Measurements from ENCODE around the gene REC8. TPM values are rescaled to one million over a fixed set of nuclear protein-coding genes. Genes with fewer than 3 reads are reported as not detected.

Gene REC8
- total RNA-seq, 1 experiment from 2014 or later: 8.4 TPM

DNA sequence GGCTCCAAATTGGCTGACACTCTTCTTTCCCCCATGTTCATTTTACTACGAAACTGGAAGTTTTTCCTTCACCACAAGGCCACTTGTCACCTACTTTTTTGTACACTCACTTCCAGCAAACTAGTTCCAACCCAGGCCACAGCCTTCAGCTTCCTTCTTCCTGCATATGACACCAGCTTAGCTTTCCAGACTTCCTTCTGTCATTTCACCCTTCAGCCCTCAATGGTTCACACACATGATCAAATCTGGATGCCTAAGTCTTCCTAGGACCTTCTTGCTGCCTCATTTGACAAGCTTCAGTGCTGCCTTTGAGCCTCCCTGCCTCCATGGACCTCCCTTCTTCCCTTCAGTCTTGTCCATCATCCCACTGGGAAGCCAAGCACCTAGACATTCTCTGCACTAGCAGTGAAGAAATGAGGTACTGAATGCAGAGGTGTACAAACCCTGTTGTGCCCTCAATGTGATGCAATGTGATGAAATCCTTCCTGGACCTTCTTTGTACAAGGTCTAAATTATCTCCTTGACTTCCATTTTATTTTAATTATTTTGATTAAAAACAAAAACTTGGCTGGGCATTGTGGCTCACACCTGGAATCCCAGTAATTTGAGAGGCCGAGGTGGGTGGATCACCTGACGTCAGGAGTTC is 4.3 kb upstream of the REC8 start:
- intact Hi-C loops (cut with micrococcal nuclease; ENCODE audit: unreplicated experiment): no loop called here
- Histone ChIP-seq H3K4me1 (ENCODE audit: insufficient read depth, low read length, poor library complexity, severe bottlenecking) (no peaks in the 10 kb centered on the region), H3K4me3 (ENCODE audit: low read depth, low read length, poor library complexity, severe bottlenecking) (no peak overlapping the region), H3K9me3 (ENCODE audit: low read depth, low read length, poor library complexity, severe bottlenecking) (no peaks in the 10 kb centered on the region), H3K27ac (ENCODE audit: low read depth, low read length, poor library complexity, severe bottlenecking) (peak overlapping the region; percentile 37), H3K27me3 (replicated peaks; ENCODE audit: insufficient read depth, low read depth, low read length, poor library complexity) (no peaks in the 10 kb centered on the region), H3K36me3 (ENCODE audit: insufficient read depth, low read length, poor library complexity, severe bottlenecking) (peaks cover 11% of the 10 kb centered on the region)
- BruUV-seq (replicated peaks): no TSS peak
- DNase-seq (ENCODE audit: low spot score): no peak
- ChIA-PET POLR2A (ENCODE audit: low non-redundant PET) (no interaction called here), CTCF (no interaction called here)
- TF ChIP-seq, protein P1, sequence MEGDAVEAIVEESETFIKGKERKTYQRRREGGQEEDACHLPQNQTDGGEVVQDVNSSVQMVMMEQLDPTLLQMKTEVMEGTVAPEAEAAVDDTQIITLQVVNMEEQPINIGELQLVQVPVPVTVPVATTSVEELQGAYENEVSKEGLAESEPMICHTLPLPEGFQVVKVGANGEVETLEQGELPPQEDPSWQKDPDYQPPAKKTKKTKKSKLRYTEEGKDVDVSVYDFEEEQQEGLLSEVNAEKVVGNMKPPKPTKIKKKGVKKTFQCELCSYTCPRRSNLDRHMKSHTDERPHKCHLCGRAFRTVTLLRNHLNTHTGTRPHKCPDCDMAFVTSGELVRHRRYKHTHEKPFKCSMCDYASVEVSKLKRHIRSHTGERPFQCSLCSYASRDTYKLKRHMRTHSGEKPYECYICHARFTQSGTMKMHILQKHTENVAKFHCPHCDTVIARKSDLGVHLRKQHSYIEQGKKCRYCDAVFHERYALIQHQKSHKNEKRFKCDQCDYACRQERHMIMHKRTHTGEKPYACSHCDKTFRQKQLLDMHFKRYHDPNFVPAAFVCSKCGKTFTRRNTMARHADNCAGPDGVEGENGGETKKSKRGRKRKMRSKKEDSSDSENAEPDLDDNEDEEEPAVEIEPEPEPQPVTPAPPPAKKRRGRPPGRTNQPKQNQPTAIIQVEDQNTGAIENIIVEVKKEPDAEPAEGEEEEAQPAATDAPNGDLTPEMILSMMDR (conservative IDR thresholded peaks at IDR 0.05; ENCODE audit: low read depth, low read length): no peak
- TF ChIP-seq EZH2 (IDR thresholded peaks at IDR 0.05; ENCODE audit: borderline replicate concordance, low read depth, low read length, poor library complexity, severe bottlenecking): no peak

GRCh38 chr14:24172261-24172860 is 481 bp downstream of the REC8 start:
- Histone ChIP-seq H3K27ac (ENCODE audit: low read depth, low read length, poor library complexity, severe bottlenecking) (no peak overlapping the region), H3K4me3 (ENCODE audit: low read depth, low read length, poor library complexity, severe bottlenecking) (no peak overlapping the region), H3K9me3 (ENCODE audit: low read depth, low read length, poor library complexity, severe bottlenecking) (no peaks in the 10 kb centered on the region), H3K4me1 (ENCODE audit: insufficient read depth, low read length, poor library complexity, severe bottlenecking) (no peaks in the 10 kb centered on the region), H3K36me3 (ENCODE audit: insufficient read depth, low read length, poor library complexity, severe bottlenecking) (no peaks in the 10 kb centered on the region), H3K27me3 (replicated peaks; ENCODE audit: insufficient read depth, low read depth, low read length, poor library complexity) (no peaks in the 10 kb centered on the region)
- CTCF ChIA-PET: no interaction called here
- TF ChIP-seq, protein P1 (conservative IDR thresholded peaks at IDR 0.05; ENCODE audit: low read depth, low read length): no peak
- TF ChIP-seq EZH2 (IDR thresholded peaks at IDR 0.05; ENCODE audit: borderline replicate concordance, low read depth, low read length, poor library complexity, severe bottlenecking): no peak
- BruUV-seq (replicated peaks): no TSS peak
- POLR2A ChIA-PET (ENCODE audit: low non-redundant PET): interaction anchor here (0.6 kb wide), 2 partner anchors 98 to 1149 kb away, joined by 4 read pairs; no protein-coding TSS in a partner anchor
- intact Hi-C loops (cut with micrococcal nuclease; ENCODE audit: unreplicated experiment): no loop called here
- DNase-seq (ENCODE audit: low spot score): no peak

- Histone ChIP-seq H3K27me3 (replicated peaks; ENCODE audit: insufficient read depth, low read depth, low read length, poor library complexity) (no peaks in the 10 kb centered on the region), H3K4me3 (ENCODE audit: low read depth, low read length, poor library complexity, severe bottlenecking) (no peak overlapping the region), H3K27ac (ENCODE audit: low read depth, low read length, poor library complexity, severe bottlenecking) (no peak overlapping the region), H3K9me3 (ENCODE audit: low read depth, low read length, poor library complexity, severe bottlenecking) (no peaks in the 10 kb centered on the region), H3K36me3 (ENCODE audit: insufficient read depth, low read length, poor library complexity, severe bottlenecking) (no peaks in the 10 kb centered on the region), H3K4me1 (ENCODE audit: insufficient read depth, low read length, poor library complexity, severe bottlenecking) (no peaks in the 10 kb centered on the region)
- no peak for DNase-seq (ENCODE audit: low spot score)
- ChIA-PET CTCF (no interaction called here), POLR2A (ENCODE audit: low non-redundant PET) (interaction anchor here (0.6 kb wide), 2 partner anchors 98 to 1149 kb away, joined by 4 read pairs; no protein-coding TSS in a partner anchor)
- intact Hi-C loops (cut with micrococcal nuclease; ENCODE audit: unreplicated experiment): no loop called here
- TF ChIP-seq, protein P1 (conservative IDR thresholded peaks at IDR 0.05; ENCODE audit: low read depth, low read length): no peak
- TF ChIP-seq EZH2 (IDR thresholded peaks at IDR 0.05; ENCODE audit: borderline replicate concordance, low read depth, low read length, poor library complexity, severe bottlenecking): no peak
- no TSS peak for BruUV-seq (replicated peaks)
These were observed 996 bp downstream of the REC8 start for GRCh38 chr14:24172871-24173281.
